ENCODE data around the gene TCF4.
A peak's percentile ranks its signal among the peaks of the same experiment; 100 is the strongest.

Gene TCF4

GRCh38 chr18:55247032-55247431, 341.0 kb downstream of the TCF4 start:
- ATAC-seq: no peak
- TF ChIP-seq TOX (CRISPR knock-in tag; IDR thresholded peaks at IDR 0.05; ENCODE audit: borderline replicate concordance): no peak
- no peak for TF ChIP-seq PPARA (CRISPR knock-in tag; IDR thresholded peaks at IDR 0.05; ENCODE audit: borderline replicate concordance)
- no peak for TF ChIP-seq ZFP30 (CRISPR knock-in tag; IDR thresholded peaks at IDR 0.05)
- no peak for TF ChIP-seq CREB5 (CRISPR knock-in tag; IDR thresholded peaks at IDR 0.05; ENCODE audit: low read depth)
- no peak for TF ChIP-seq ISL1 (CRISPR knock-in tag; IDR thresholded peaks at IDR 0.05)
- no peak for TF ChIP-seq POU6F1 (CRISPR knock-in tag; IDR thresholded peaks at IDR 0.05; ENCODE audit: borderline replicate concordance, low read depth)
- no peak for TF ChIP-seq ZNF8 (CRISPR knock-in tag; IDR thresholded peaks at IDR 0.05)
- no peak for TF ChIP-seq TSHZ2 (CRISPR knock-in tag; IDR thresholded peaks at IDR 0.05)
- TF ChIP-seq PATZ1 (CRISPR knock-in tag; IDR thresholded peaks at IDR 0.05; ENCODE audit: borderline replicate concordance): no peak

GRCh38 chr18:55246278-55246677, 341.7 kb downstream of the TCF4 start:
- ATAC-seq: no peak

GRCh38 chr18:55245211-55245614, 342.8 kb downstream of the TCF4 start:
- ATAC-seq: peak; percentile 15; the same call in 2 of the 3 replicates
- TF ChIP-seq ARNTL (CRISPR knock-in tag; IDR thresholded peaks at IDR 0.05; ENCODE audit: borderline replicate concordance, low read depth): no peak
- TF ChIP-seq ISL1 (CRISPR knock-in tag; IDR thresholded peaks at IDR 0.05): peak; percentile 52

More at GRCh38 chr18:55246278-55246677, 341.7 kb downstream of the TCF4 start:
- TF ChIP-seq CSDC2 (CRISPR knock-in tag; IDR thresholded peaks at IDR 0.05) (no peak), TCF4 (CRISPR knock-in tag; IDR thresholded peaks at IDR 0.05; ENCODE audit: borderline replicate concordance) (no peak), ARNTL (CRISPR knock-in tag; IDR thresholded peaks at IDR 0.05; ENCODE audit: borderline replicate concordance, low read depth) (no peak), ZNF70 (CRISPR knock-in tag; IDR thresholded peaks at IDR 0.05) (no peak)

- ATAC-seq: peak; percentile 8
- no peak for TF ChIP-seq ZC3H10 (CRISPR knock-in tag; IDR thresholded peaks at IDR 0.05)
- TF ChIP-seq TOX (CRISPR knock-in tag; IDR thresholded peaks at IDR 0.05; ENCODE audit: borderline replicate concordance): no peak
- TF ChIP-seq ZNF565 (CRISPR knock-in tag; conservative IDR thresholded peaks at IDR 0.05; ENCODE audit: low read depth): no peak
- no peak for TF ChIP-seq ARNTL (CRISPR knock-in tag; IDR thresholded peaks at IDR 0.05; ENCODE audit: borderline replicate concordance, low read depth)
- TF ChIP-seq SNAI2 (CRISPR knock-in tag; IDR thresholded peaks at IDR 0.05): no peak
- no peak for TF ChIP-seq PATZ1 (CRISPR knock-in tag; IDR thresholded peaks at IDR 0.05; ENCODE audit: borderline replicate concordance)
- TF ChIP-seq CSDC2 (CRISPR knock-in tag; IDR thresholded peaks at IDR 0.05): no peak
Measured at GRCh38 chr18:55244546-55244945, 343.4 kb downstream of the TCF4 start.

- TF ChIP-seq TSHZ2 (CRISPR knock-in tag; IDR thresholded peaks at IDR 0.05) (no peak), OSR1 (CRISPR knock-in tag; IDR thresholded peaks at IDR 0.05) (no peak), PPARA (CRISPR knock-in tag; IDR thresholded peaks at IDR 0.05; ENCODE audit: borderline replicate concordance) (no peak), ZFP30 (CRISPR knock-in tag; IDR thresholded peaks at IDR 0.05) (no peak), ZC3H10 (CRISPR knock-in tag; IDR thresholded peaks at IDR 0.05) (no peak), GLIS3 (CRISPR knock-in tag; IDR thresholded peaks at IDR 0.05) (no peak)
- peak; percentile 44 for ATAC-seq
Measured at GRCh38 chr18:55243857-55244256, 344.1 kb downstream of the TCF4 start.

Measured in SK-N-SH treated with all-trans-retinoic acid at 6 μM for 48 hours (cell line).